Smooth muscle cell of the coronary artery (primary cell): ENCODE results near the gene POTEM. TPM values are rescaled to one million over a fixed set of nuclear protein-coding genes. Genes with fewer than 3 reads are reported as not detected.

Experiments used
- total RNA-seq: library from RNA; depleted of rRNA; stranded (reverse); fragments of >200 nt; gene quantifications from 2 replicates; pipeline ENCODE4 v1.2.3, GENCODE V29; 2014; ENCODE audit warnings: low replicate concordance

The POTEM gene
- not detected in 2 replicates for total RNA-seq

DNA sequence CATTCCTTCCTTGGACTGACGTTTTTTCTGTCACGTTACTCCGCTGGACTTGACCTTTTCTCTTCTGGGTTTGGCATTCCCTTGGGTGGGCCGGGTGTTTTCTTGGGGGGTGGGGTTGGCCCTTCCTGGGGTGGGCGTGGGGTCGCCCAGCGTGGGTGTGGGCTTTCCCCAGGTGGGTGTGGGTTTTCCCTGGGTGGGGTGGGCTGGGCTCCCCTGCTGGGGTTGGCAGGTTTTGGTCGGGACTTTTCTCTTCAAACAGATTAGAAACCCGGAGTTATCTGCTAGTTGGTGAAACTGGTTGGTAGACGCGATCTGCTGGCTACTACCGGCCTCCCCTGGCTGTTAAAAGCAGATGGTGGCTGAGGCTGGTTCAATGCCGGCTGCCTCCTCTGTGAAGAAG lies at the start of gene POTEM:
Gene POTEM, plus strand, starts transcription at position 301 of the 400 bp plus-strand sequence. Its CDS starts 52 bp downstream, at position 353.

